T-helper 2 cell (primary cell): ENCODE results near the gene NUP35.

Experiments
- DNase-seq, 5 experiments: peaks; one replicate each; pipeline versions ENCODE4 v3.0.0 to v3.0.0-alpha.2; 2012 to 2022
- total RNA-seq, 2 donors: gene quantifications; one replicate each; lab custom pipeline; 2026; lab: John Stamatoyannopoulos, UW

The NUP35 gene
- total RNA-seq, result 11.4 to 13.1 reads per million in 2 donors

DNA sequence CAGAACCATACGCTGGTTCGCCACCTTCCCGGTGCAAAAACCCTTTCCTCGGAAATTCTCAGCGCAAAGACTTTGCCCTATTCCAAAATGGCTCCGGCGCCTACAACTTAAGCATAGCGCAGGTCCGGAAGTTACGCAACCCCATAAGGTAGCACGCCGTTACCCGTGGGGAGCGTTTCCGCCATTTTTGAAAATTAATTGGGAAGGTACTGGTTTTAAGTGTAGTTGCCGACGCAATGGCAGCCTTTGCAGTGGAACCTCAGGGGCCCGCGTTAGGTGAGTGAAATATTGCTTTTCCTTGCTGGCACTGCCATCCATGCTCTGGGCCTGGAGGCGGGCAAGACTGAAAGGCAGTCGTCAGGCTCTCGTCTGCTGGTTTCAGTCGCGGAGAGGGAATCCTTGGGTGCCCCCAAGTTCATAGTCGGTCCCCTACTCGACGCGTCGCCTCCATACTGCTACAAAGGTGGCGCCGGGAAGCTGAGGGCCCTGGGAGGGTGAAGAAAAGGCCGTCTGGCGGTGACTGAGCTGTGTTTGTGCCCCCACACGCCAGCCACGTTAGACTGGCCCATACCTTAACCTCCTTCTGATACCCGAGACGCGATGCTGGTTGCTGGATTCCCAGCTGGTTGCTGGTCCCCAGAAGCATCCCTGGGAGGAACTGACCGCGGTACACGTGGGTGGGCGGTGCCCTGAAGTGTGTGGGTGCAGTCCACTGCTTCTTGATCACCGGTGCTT lies at the start of gene NUP35:
TSS of gene NUP35 (plus strand) at position 222 of the 735 bp plus-strand sequence. CDS start at position 237, 15 bp downstream.
- peak; percentile 58 to 91 (median 72) for DNase-seq

DNA sequence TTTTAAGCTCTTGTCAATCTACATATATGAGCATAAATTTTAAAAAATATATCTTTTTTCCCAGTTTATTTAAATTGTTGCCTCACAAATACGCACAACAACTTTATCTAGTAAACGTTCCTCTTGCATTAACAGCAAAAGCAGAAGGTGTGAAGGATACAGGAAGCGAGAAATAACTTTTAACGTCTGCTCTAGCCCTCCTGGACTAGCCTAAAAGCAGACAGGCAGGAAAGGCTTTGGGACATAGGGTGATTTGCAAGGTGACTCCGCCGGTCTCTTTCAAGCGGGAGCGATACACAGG lies 46.1 kb upstream of the NUP35 start:
- DNase-seq, result no peak

DNA sequence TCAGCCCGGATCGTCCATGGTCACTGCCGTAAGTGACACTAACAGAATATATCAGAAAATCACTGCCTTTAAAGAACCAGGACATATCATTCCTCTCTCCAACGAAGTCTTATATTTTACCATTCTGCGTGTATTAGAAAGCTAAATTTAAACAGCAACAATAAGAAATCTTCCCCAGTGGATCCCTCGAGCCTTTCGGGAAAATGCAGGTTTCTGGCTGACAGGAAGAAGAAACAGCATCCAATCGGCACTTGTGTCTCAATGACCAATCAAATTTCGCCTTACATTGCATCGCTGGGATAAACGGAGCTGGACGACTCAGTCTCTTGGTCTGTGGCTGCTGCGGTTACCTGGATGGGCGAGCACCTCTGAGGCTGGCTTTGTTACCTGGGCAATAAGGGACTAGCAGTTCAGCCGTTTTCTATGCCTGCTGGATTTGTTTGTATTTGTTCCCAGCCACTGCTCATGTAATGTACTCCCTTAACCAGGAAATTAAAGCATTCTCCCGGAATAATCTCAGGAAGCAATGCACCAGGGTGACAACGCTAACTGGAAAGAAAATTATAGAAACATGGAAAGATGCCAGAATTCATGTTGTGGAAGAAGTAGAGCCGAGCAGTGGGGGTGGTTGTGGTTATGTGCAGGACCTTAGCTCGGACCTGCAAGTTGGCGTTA lies 45.6 kb upstream of the NUP35 start, which contains the start of gene DUSP19:
TSS of gene DUSP19 (plus strand) at position 284 of the 675 bp plus-strand sequence. CDS start at position 471, 187 bp downstream.
- DNase-seq, result peak; percentile 21 to 84 (median 69)

DNA sequence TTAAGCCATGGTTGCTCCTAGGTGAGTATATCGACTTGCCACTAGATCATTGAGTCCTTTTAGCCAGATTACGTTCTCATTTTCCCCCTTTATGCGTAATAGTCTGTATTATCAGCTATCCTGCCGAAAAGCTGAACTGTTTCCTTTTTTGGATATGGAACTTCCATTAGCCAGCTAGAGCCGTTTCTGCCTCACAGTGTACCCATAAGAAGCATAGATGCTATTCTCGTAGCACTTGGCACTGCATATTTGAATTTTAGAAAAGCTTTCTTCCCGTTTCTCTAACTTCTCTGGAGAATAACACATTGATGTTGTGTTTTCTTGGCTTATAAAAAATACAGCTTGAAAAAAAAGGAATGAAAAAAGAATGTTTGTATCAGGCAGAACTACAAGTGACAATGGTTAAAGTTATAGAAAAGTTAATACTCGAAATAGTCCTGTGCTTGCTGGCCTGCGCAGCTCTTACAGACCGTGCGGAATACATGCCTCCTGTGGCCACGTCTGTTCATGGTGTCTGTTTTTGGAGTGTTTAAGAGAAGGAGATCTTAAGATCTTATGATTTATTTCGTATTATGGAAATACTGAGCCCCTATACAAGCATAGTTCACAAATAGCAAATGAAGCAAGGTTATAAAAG lies 45.0 kb upstream of the NUP35 start:
- peak in 1 of 5 experiments; percentile 26 for DNase-seq

GRCh38 chr2:183081911-183082310 lies 42.3 kb upstream of the NUP35 start:
- no peak for DNase-seq

GRCh38 chr2:183088061-183088460 lies 36.2 kb upstream of the NUP35 start:
- DNase-seq, result peak in 1 of 5 experiments; percentile 50

DNA sequence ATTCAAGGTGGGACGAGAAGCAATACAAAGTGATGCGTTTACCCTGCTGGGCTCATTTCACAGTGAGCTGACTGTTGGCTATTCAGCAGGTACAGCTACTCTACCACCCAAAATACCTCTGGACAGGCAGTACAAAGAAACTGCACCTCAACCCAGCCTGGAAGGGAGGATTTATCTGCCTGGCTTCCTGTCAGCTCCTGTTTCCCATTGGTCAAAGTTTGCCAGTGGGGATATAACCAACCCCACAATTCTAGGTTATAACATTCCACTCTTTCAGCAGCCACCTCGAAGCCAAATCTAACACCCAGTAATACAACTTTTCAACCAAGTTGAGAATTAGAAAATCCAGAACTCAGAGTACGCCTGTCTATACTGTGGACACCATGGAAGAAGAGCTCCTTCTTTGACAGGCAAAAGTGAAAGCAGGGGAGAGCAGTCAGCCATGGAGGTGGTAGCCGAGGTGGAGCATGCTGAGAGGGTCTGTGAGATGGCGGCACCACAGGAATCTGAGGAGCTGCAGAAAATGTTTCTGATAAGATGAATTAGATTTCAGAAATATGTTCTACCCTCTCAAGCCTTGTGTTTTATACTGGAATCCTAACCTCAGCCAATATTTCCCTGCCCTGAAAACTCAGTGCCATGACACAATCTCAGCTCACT lies 34.9 kb upstream of the NUP35 start:
- no peak for DNase-seq

DNA sequence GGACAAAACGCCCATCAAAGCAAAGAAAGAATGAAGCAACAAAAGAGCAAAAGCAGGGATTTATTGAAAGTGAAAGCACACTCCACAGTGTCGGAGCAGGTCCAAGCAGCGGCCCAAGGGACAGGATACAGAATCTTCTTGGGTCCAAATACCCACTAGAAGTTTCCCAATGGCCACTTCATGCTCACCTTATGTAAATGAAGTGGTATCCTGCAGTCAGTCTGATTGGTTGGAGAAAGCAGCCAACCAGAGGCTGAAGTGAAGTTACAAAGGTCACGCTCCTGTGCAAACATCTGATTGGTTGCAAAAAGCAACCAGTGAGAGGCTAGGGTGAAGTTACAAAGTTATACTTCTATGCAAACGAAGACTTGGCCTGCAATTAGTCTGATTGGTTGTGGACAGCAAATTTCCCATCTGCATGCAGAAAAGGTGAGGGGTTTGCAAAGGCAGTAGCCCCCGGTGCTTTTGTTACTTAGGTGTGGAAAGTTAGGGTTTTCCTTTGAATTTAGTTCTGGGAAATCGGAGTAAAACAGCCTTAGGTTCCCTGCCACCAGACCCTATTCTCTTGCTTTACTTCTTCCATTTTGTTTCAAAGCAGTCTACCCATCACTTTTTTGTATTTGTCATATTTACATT lies 32.8 kb upstream of the NUP35 start:
- DNase-seq, result no peak

DNA sequence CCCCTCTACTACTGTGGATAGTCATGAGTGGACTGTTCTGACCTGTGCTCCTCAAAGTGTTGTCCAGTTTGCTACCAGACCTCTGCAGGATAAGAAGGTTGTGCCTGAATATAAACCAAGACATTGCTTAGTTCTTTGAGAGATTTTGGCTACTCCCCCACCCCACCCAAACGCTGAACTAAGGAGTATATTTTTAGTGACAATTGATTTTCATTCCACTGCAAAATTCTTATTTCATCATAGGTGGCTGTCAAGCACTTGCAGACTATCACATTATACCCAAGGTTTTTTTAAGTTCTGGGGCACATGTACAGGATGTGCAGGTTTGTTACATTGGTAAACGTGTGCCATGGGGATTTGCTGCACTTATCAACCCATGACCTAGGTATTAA lies 32.3 kb upstream of the NUP35 start:
- DNase-seq, result no peak

GRCh38 chr2:183093857-183094657 lies 30.2 kb upstream of the NUP35 start:
- peak in 1 of 5 experiments; percentile 32 for DNase-seq

- DNase-seq, result no peak
Observed at GRCh38 chr2:183105402-183106134, 18.7 kb upstream of the NUP35 start.

DNA sequence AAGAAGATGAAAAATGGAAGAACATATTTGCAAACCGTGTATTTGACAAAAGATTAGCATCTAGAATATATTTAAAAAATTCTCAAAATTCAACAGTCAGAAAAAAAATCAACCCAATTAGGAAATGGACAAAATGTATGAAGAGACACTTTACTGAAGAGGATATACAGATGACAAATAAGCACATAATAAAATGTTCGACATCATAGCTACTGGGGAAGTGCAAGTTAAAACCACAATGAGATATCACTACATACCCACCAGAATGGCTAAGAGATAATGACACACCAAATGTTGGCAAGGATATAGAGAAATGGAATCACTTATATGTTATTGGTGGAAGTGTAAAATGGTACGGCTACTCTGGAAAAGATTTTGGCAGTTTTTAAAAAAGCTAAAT lies 11.7 kb upstream of the NUP35 start:
- DNase-seq, result no peak

GRCh38 chr2:183113630-183114029 lies 10.6 kb upstream of the NUP35 start:
- DNase-seq, result no peak

GRCh38 chr2:183117226-183117625 lies 7.0 kb upstream of the NUP35 start:
- no peak for DNase-seq

GRCh38 chr2:183123117-183123958 lies 905 bp upstream of the NUP35 start:
- peak in 1 of 5 experiments; percentile 24 for DNase-seq

DNA sequence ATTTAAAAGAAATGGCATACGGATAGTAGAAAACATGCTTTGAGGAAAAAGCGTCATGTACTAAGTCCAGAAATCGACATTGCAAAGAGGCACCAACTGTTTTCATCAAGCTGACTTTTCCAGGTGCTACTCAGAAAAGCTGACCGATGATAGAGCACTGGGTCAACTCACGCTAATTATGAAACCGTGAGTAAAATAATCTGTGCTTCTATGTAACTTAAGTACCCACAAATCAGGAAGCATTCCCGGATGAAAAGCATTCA lies 353 bp upstream of the NUP35 start:
- DNase-seq, result no peak

DNA sequence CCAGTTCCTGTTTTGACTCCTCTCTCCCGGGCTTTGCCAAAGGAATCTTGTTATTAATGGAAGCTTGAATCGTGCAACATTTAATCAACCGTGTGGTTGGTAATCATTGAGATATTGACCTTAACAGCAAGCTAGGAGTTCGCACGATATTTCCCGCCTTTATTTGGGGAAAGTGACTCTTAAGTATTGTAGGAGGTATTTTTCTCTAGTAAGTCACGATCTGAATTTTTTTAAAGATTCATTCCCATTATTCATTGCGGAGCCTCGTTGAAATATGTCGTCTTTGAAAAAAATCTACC lies 663 bp downstream of the NUP35 start:
- no peak for DNase-seq

- DNase-seq, result no peak
Observed at GRCh38 chr2:183125659-183126341, 1.6 kb downstream of the NUP35 start.

DNA sequence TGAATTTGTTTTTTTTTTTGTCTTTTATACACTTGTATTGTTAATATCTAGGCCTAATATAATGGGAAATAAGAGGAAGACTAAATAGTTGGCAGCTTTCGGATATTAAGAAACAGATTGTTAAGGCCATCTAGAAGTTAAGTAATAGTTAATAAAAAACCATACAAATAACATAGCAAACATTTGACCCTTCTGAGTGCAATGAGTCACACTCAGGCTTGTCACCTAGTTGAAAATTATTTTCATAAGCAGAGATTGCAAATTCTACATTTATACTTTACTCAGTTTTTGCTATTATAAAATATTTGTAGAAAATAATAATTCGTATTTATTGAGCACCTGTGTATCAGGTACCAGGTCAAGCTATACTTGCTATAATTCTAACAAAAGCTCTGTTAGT lies 2.4 kb downstream of the NUP35 start:
- DNase-seq, result no peak

DNA sequence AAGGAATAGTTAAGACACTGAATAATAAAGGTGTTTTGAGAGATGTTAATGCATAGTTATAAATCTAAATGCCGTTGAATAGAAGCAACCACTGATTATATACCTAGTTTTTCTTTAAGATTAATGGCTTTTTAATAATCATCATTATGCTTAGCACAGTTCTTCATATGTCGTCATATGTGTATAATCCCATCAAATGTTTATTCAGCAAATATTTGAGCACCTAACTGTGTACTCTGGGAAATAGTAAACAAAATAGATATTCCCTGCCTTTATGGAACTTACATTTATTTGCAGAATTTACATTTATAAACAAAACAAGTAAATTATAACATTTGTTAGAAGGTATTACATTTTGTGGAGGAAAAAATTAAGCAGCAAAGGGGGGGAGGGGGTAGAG lies 9.8 kb downstream of the NUP35 start:
- no peak for DNase-seq
